A172 (cell line): Measurements from ENCODE around the gene TBCB. TPM values are rescaled to one million over a fixed set of nuclear protein-coding genes. Genes with fewer than 3 reads are reported as not detected.
A peak's percentile ranks its signal among the peaks of the same experiment; 100 is the strongest.
"Not testable (repeated sequence)": the region's sequence is repeated elsewhere in the genome, so short reads cannot be mapped to it uniquely, and the experiment has no call there.

Experiments used
- DNase-seq: peaks from one replicate; pipeline ENCODE4 v3.0.0-alpha.2; 2015; ENCODE audit warnings: low spot score
- total RNA-seq: library from RNA; depleted of rRNA; stranded (reverse); fragments of >200 nt; shearing (Covaris generic); gene quantifications from 2 replicates; pipeline ENCODE4 v1.2.3, GENCODE V29; 2014; rRNA removed

Gene TBCB
- total RNA-seq, 1 experiment from 2014 or later: 334 TPM

DNA sequence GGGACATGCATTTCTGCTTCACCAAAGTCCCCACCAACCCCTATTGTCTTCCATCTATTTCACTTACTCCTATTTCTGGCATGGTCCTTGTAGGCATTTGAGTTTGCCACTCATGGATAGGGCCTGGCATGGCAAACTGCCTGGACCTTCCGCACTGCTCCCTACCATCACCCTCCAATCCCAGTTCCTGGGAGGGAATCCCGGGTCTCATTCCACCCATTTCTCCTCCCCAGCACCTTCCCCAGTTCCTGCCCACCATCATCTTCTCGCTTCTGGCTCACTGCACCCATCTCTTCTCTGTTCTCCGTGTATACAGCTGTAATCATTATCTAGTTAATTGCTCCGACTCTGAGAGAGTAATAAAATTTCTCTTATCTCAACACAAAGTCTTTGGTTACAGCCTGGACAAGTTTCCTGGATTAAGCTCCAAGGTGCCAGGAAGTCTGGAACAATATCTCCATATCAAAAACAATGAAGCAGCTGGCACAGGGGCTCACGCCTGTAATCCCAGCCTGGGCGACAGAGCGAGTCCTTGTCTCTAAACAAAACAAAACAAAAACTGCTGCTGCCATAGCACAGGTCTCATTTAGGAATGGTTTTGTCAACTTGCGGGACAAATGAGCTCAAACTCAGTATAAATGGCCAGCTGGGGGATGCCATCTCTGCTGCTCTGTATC, 54.0 kb downstream of the TBCB start:
- peak; percentile 54 for DNase-seq

DNA sequence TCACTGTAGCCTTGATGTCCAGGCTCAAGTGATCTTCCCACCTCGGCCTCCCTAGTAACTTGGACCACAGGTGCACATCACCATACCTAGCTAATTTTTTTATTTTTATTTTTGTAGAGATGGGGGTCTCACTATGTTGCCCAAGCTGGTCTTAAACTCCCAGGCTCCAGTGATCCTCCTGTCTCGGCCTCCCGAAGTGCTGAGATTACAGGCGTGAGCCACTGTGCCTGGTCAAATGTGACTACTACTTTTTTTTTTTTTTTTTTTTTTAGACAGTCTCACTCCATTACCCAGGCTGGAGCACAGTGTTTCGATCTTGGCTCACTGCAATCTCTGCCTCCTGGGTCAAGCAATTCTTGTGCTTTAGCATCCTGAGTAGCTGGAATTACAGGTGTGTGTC, 57.6 kb downstream of the TBCB start:
- DNase-seq: no peak

DNA sequence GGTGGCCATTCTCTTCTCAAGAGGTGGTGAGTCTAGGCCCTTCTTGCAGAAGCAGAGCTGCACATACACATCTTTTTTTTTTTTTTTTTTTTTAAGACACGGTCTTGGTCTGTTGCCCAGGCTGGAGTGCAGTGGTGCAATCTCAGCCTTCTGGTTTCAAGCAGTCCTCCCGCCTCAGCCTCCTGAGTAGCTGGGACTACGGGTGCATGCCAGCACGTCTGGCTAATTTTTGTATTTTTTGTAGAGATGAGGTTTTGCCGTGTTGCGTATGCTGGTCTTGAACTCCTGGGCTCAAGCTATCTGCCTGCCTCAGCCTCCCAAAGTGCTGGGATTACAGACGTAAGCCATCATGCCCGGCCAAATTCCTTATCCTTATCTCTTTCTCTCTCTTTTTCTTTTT, 58.6 kb downstream of the TBCB start:
- not testable (repeated sequence) for DNase-seq

Other genes with a start within 250 kb of the TBCB start
- 39.8 and 52.5 TPM in 2 replicates for gene APLP1, start 246.9 kb upstream of the TBCB start, total RNA-seq
- gene NFKBID, start 214.9 kb upstream of the TBCB start, total RNA-seq: 1.7 and 2.3 TPM in 2 replicates
- gene HCST, start 212.9 kb upstream of the TBCB start, total RNA-seq: 0.69 TPM in 1 of 2 replicates, not detected in the other
- gene TYROBP, start 207.2 kb upstream of the TBCB start, total RNA-seq: not detected in 2 replicates
- 4.6 and 8.2 TPM in 2 replicates for gene LRFN3, start 179.1 kb upstream of the TBCB start, total RNA-seq
- gene SDHAF1, start 120.3 kb upstream of the TBCB start, total RNA-seq: 20.4 and 24.6 TPM in 2 replicates
- 0.12 and 0.29 TPM in 2 replicates for gene SYNE4, start 106.7 kb upstream of the TBCB start, total RNA-seq
- 38.3 and 43.4 TPM in 2 replicates for gene ALKBH6, start 101.3 kb upstream of the TBCB start, total RNA-seq
- 5.7 and 6.7 TPM in 2 replicates for gene CLIP3, start 82.6 kb upstream of the TBCB start, total RNA-seq
- 7.3 and 13.6 TPM in 2 replicates for gene THAP8, start 61.2 kb upstream of the TBCB start, total RNA-seq
- 19.5 and 24.5 TPM in 2 replicates for gene WDR62, start 60.6 kb upstream of the TBCB start, total RNA-seq
- not detected in 2 replicates for gene OVOL3, start 4.3 kb upstream of the TBCB start, total RNA-seq
- 64.9 and 132 TPM in 2 replicates for gene POLR2I, start 593 bp upstream of the TBCB start, total RNA-seq
- gene CAPNS1, start 24.6 kb downstream of the TBCB start, total RNA-seq: 416 and 483 TPM in 2 replicates
- not detected in 2 replicates for gene COX7A1, start 37.0 kb downstream of the TBCB start, total RNA-seq
- 3.4 and 4.2 TPM in 2 replicates for gene ZNF565, start 99.2 kb downstream of the TBCB start, total RNA-seq
- gene ZNF146, start 99.6 kb downstream of the TBCB start, total RNA-seq: 107 and 136 TPM in 2 replicates